ENCODE data around the gene EMC8.
"Not testable (repeated sequence)": the region's sequence is repeated elsewhere in the genome, so short reads cannot be mapped to it uniquely, and the experiment has no call there.

EMC8 gene

GRCh38 chr16:85834741-85835140 lies 35.4 kb upstream of the EMC8 start:
- DNase-seq, result no peak

- no peak for DNase-seq
These were observed 34.0 kb upstream of the EMC8 start for GRCh38 chr16:85833219-85833920.

- no peak for DNase-seq
These were observed 33.4 kb upstream of the EMC8 start for GRCh38 chr16:85832570-85833218.

- no peak for DNase-seq
These were observed 31.5 kb upstream of the EMC8 start for GRCh38 chr16:85830821-85831220.

- DNase-seq, result no peak
These were observed 30.6 kb upstream of the EMC8 start for GRCh38 chr16:85829751-85830445.

- no peak for DNase-seq
These were observed 29.9 kb upstream of the EMC8 start for GRCh38 chr16:85829171-85829719.

- DNase-seq, result no peak
These were observed 28.8 kb upstream of the EMC8 start for GRCh38 chr16:85828166-85828565.

GRCh38 chr16:85826686-85827247 lies 27.4 kb upstream of the EMC8 start:
- no peak for DNase-seq

- DNase-seq, result no peak
These were observed 26.0 kb upstream of the EMC8 start for GRCh38 chr16:85825326-85825725.

GRCh38 chr16:85824161-85825135 lies 25.1 kb upstream of the EMC8 start:
- no peak for DNase-seq

GRCh38 chr16:85823328-85823920 lies 24.1 kb upstream of the EMC8 start:
- no peak for DNase-seq

- no peak for DNase-seq
These were observed 22.8 kb upstream of the EMC8 start for GRCh38 chr16:85822145-85822544.

GRCh38 chr16:85821390-85822135 lies 22.2 kb upstream of the EMC8 start:
- DNase-seq, result peak; percentile 80

GRCh38 chr16:85820604-85821372 lies 21.4 kb upstream of the EMC8 start:
- no peak for DNase-seq

GRCh38 chr16:85819771-85820170 lies 20.4 kb upstream of the EMC8 start:
- no peak for DNase-seq

GRCh38 chr16:85819245-85819644 lies 19.9 kb upstream of the EMC8 start:
- peak; percentile 60 for DNase-seq

GRCh38 chr16:85817195-85817594 lies 17.9 kb upstream of the EMC8 start:
- not testable (repeated sequence) for DNase-seq

GRCh38 chr16:85816159-85816558 lies 16.8 kb upstream of the EMC8 start:
- no peak for DNase-seq

GRCh38 chr16:85812811-85813700 lies 13.7 kb upstream of the EMC8 start:
- DNase-seq, result no peak
